WTC11 (cell line): ENCODE data around the gene LRRC40. TPM values are rescaled to one million over a fixed set of nuclear protein-coding genes. Genes with fewer than 3 reads are reported as not detected.

Source experiments
- ATAC-seq: fragments of 200-7000 bp; cut with Tn5 transposase; 2 replicates; pipeline ENCODE4 v1.10.0; 2021; ENCODE audit warnings: mild to moderate bottlenecking, moderate library complexity
- CTCF ChIA-PET: fragments of 300-600 bp; sonication (Branson Sonifier 250); formaldehyde crosslinking; loops from one replicate; lab custom pipeline; 2021; ENCODE audit warnings: antibody characterized with exemption; lab: Charles Lee
- POLR2A ChIA-PET: fragments of 350-600 bp; sonication (Branson Sonifier 250); formaldehyde crosslinking; loops from one replicate; lab custom pipeline; 2021; ENCODE audit warnings: antibody characterized with exemption; lab: Charles Lee
- DNase-seq: peaks from one replicate; pipeline ENCODE4 v3.0.0; 2021; ENCODE audit warnings: low spot score
- H3K27ac Mint-ChIP-seq: 2 replicates; pipeline ENCODE4 v1.8.0; 2021; ENCODE audit warnings: mixed read lengths
- H3K27me3 Mint-ChIP-seq: 2 replicates; pipeline ENCODE4 v1.8.0; 2021; ENCODE audit warnings: low read depth, mild to moderate bottlenecking, moderate library complexity, mixed read lengths
- H3K36me3 Mint-ChIP-seq: 2 replicates; pipeline ENCODE4 v1.8.0; 2021; ENCODE audit warnings: mixed read lengths
- H3K4me1 Mint-ChIP-seq: 2 replicates; pipeline ENCODE4 v1.8.0; 2022; ENCODE audit warnings: mixed read lengths
- H3K4me3 Mint-ChIP-seq: 2 replicates; pipeline ENCODE4 v1.8.0; 2021; ENCODE audit warnings: mild to moderate bottlenecking, moderate library complexity, mixed read lengths
- H3K9me3 Mint-ChIP-seq: 2 replicates; pipeline ENCODE4 v1.8.0; 2021; ENCODE audit warnings: mixed read lengths
- CBFB ChIP-seq: sonication (generic); formaldehyde crosslinking; IDR thresholded peaks from 2 replicates; pipeline ENCODE4 v1.8.1; 2022; ENCODE audit warnings: mild to moderate bottlenecking, low read depth, missing genetic modification reagents
- FOXJ3 ChIP-seq: sonication (generic); formaldehyde crosslinking; IDR thresholded peaks from 2 replicates; pipeline ENCODE4 v1.9.0; 2021; ENCODE audit warnings: missing genetic modification reagents, mild to moderate bottlenecking, borderline replicate concordance
- FOXP1 ChIP-seq: sonication (generic); formaldehyde crosslinking; IDR thresholded peaks from 2 replicates; pipeline ENCODE4 v1.8.0; 2022; ENCODE audit warnings: missing genetic modification reagents, mild to moderate bottlenecking, moderate library complexity, borderline replicate concordance
- IRF2 ChIP-seq: sonication (generic); formaldehyde crosslinking; IDR thresholded peaks from 2 replicates; pipeline ENCODE4 v1.8.0; 2022; ENCODE audit warnings: low read depth, missing genetic modification reagents, borderline replicate concordance
- MXD4 ChIP-seq: fragments of 250-450 bp; sonication (Bioruptor Pico); IDR thresholded peaks from 2 replicates; pipeline ENCODE4 v1.8.0; 2021; ENCODE audit warnings: mild to moderate bottlenecking, moderate library complexity, borderline replicate concordance
- MYBL2 ChIP-seq: sonication (generic); formaldehyde crosslinking; IDR thresholded peaks from 2 replicates; pipeline ENCODE4 v1.8.1; 2023; ENCODE audit warnings: mild to moderate bottlenecking, moderate library complexity, missing genetic modification reagents
- PRRX2 ChIP-seq: fragments of 250-450 bp; sonication (Bioruptor Pico); IDR thresholded peaks from 2 replicates; pipeline ENCODE4 v1.8.0; 2021; ENCODE audit warnings: mild to moderate bottlenecking
- RORB ChIP-seq: fragments of 250-450 bp; sonication (Bioruptor Pico); IDR thresholded peaks from 2 replicates; pipeline ENCODE4 v1.9.0; 2021; ENCODE audit warnings: mild to moderate bottlenecking
- SMAD3 ChIP-seq: sonication (generic); formaldehyde crosslinking; IDR thresholded peaks from 2 replicates; pipeline ENCODE4 v1.8.0; 2022; ENCODE audit warnings: missing genetic modification reagents, mild to moderate bottlenecking, borderline replicate concordance
- TEAD4 ChIP-seq: sonication (generic); formaldehyde crosslinking; IDR thresholded peaks from 2 replicates; pipeline ENCODE4 v1.8.0; 2022; ENCODE audit warnings: mild to moderate bottlenecking, missing genetic modification reagents
- ZBTB21 ChIP-seq: sonication (generic); formaldehyde crosslinking; IDR thresholded peaks from 2 replicates; pipeline ENCODE4 v1.8.1; 2023; ENCODE audit warnings: mild to moderate bottlenecking, missing genetic modification reagents, borderline replicate concordance
- ZNF219 ChIP-seq: sonication (generic); formaldehyde crosslinking; IDR thresholded peaks from 2 replicates; pipeline ENCODE4 v1.8.0; 2023; ENCODE audit warnings: missing genetic modification reagents, mild to moderate bottlenecking, borderline replicate concordance
- ZNF423 ChIP-seq: fragments of 250-450 bp; sonication (Bioruptor Pico); IDR thresholded peaks from 2 replicates; pipeline ENCODE4 v2.1.2; 2022; ENCODE audit warnings: mild to moderate bottlenecking, moderate library complexity
- total RNA-seq: library from RNA; stranded (reverse); gene quantifications from 3 replicates; pipeline ENCODE4 v1.2.3, GENCODE V29; 2021
- TF ChIP-seq, protein P1 (sequence below): sonication (generic); formaldehyde crosslinking; IDR thresholded peaks from 2 replicates; pipeline ENCODE4 v1.8.1; 2023; ENCODE audit warnings: mild to moderate bottlenecking, missing genetic modification reagents
- TF ChIP-seq, protein P2 (sequence below): fragments of 200-600 bp; IDR thresholded peaks from 2 replicates; pipeline ENCODE4 v1.8.0; 2022; ENCODE audit warnings: antibody characterized with exemption
- TF ChIP-seq, protein P3 (sequence below): sonication (generic); formaldehyde crosslinking; conservative IDR thresholded peaks from 2 replicates; pipeline ENCODE4 v1.8.1; 2023; ENCODE audit warnings: mild to moderate bottlenecking, low read depth, missing genetic modification reagents, moderate library complexity
- TF ChIP-seq, protein P4 (sequence below): sonication (generic); formaldehyde crosslinking; IDR thresholded peaks from 2 replicates; pipeline ENCODE4 v1.8.1; 2023; ENCODE audit warnings: mild to moderate bottlenecking, missing genetic modification reagents
- TF ChIP-seq, protein P5 (sequence below): sonication (generic); formaldehyde crosslinking; IDR thresholded peaks from 2 replicates; pipeline ENCODE4 v1.8.1; 2023; ENCODE audit warnings: mild to moderate bottlenecking, missing genetic modification reagents, moderate library complexity
- TF ChIP-seq, protein P6 (sequence below): sonication (generic); formaldehyde crosslinking; IDR thresholded peaks from 2 replicates; pipeline ENCODE4 v1.8.0; 2023; ENCODE audit warnings: missing genetic modification reagents
- TF ChIP-seq, protein P7 (sequence below): sonication (generic); formaldehyde crosslinking; IDR thresholded peaks from 2 replicates; pipeline ENCODE4 v1.8.0; 2022; ENCODE audit warnings: mild to moderate bottlenecking, missing genetic modification reagents

Gene LRRC40
- total RNA-seq, 1 experiment from 2014 or later, result 26.7 TPM

DNA sequence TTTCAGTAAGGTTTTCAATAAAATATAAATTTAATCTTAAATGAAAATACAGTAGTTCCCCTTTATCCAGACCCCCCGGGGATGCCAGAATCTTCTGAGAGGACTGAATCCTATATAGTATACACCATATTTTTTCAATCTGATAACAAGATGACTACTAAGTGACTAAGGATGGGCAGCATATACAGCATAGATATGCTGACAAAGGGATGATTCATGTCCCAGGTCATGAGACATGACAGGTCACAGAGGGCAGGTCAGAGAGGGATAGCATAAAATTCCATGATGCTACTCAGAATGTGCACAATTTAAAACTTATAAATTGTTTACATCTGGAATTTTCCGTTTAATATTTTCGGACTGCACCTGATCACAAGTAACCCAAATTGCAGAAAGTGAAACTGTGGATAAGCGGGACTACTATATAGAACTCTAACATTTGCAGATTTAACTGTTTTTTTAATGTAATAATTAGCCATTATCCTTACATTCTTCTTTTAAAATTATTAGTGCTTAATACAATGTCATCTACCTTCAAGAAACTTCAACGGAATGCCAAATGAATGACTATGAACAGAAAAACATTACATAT is 48.8 kb downstream of the LRRC40 start:
- Mint-ChIP-seq H3K9me3 (0 out of 2 replicates have a peak, but pooled peaks cover 1% of the 10 kb centered on the region), H3K27me3 (no peaks in the 10 kb centered on the region), H3K36me3 (peaks cover 9% of the 10 kb centered on the region), H3K4me1 (no peaks in the 10 kb centered on the region), H3K27ac (no peak overlapping the region), H3K4me3 (no peak overlapping the region)
- ChIA-PET CTCF (no interaction called here), POLR2A (no interaction called here)
- DNase-seq (no peak), ATAC-seq (no peak)
- TF ChIP-seq, protein P1, sequence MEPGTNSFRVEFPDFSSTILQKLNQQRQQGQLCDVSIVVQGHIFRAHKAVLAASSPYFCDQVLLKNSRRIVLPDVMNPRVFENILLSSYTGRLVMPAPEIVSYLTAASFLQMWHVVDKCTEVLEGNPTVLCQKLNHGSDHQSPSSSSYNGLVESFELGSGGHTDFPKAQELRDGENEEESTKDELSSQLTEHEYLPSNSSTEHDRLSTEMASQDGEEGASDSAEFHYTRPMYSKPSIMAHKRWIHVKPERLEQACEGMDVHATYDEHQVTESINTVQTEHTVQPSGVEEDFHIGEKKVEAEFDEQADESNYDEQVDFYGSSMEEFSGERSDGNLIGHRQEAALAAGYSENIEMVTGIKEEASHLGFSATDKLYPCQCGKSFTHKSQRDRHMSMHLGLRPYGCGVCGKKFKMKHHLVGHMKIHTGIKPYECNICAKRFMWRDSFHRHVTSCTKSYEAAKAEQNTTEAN, result no peak
- no peak for TF ChIP-seq MXD4 (CRISPR knock-in tag)
- TF ChIP-seq, protein P2, sequence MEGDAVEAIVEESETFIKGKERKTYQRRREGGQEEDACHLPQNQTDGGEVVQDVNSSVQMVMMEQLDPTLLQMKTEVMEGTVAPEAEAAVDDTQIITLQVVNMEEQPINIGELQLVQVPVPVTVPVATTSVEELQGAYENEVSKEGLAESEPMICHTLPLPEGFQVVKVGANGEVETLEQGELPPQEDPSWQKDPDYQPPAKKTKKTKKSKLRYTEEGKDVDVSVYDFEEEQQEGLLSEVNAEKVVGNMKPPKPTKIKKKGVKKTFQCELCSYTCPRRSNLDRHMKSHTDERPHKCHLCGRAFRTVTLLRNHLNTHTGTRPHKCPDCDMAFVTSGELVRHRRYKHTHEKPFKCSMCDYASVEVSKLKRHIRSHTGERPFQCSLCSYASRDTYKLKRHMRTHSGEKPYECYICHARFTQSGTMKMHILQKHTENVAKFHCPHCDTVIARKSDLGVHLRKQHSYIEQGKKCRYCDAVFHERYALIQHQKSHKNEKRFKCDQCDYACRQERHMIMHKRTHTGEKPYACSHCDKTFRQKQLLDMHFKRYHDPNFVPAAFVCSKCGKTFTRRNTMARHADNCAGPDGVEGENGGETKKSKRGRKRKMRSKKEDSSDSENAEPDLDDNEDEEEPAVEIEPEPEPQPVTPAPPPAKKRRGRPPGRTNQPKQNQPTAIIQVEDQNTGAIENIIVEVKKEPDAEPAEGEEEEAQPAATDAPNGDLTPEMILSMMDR, result no peak
- TF ChIP-seq, protein P3, sequence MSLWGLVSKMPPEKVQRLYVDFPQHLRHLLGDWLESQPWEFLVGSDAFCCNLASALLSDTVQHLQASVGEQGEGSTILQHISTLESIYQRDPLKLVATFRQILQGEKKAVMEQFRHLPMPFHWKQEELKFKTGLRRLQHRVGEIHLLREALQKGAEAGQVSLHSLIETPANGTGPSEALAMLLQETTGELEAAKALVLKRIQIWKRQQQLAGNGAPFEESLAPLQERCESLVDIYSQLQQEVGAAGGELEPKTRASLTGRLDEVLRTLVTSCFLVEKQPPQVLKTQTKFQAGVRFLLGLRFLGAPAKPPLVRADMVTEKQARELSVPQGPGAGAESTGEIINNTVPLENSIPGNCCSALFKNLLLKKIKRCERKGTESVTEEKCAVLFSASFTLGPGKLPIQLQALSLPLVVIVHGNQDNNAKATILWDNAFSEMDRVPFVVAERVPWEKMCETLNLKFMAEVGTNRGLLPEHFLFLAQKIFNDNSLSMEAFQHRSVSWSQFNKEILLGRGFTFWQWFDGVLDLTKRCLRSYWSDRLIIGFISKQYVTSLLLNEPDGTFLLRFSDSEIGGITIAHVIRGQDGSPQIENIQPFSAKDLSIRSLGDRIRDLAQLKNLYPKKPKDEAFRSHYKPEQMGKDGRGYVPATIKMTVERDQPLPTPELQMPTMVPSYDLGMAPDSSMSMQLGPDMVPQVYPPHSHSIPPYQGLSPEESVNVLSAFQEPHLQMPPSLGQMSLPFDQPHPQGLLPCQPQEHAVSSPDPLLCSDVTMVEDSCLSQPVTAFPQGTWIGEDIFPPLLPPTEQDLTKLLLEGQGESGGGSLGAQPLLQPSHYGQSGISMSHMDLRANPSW (CRISPR knock-in tag), result no peak
- no peak for TF ChIP-seq IRF2 (CRISPR knock-in tag)
- TF ChIP-seq CBFB (CRISPR knock-in tag), result no peak
- TF ChIP-seq, protein P4, sequence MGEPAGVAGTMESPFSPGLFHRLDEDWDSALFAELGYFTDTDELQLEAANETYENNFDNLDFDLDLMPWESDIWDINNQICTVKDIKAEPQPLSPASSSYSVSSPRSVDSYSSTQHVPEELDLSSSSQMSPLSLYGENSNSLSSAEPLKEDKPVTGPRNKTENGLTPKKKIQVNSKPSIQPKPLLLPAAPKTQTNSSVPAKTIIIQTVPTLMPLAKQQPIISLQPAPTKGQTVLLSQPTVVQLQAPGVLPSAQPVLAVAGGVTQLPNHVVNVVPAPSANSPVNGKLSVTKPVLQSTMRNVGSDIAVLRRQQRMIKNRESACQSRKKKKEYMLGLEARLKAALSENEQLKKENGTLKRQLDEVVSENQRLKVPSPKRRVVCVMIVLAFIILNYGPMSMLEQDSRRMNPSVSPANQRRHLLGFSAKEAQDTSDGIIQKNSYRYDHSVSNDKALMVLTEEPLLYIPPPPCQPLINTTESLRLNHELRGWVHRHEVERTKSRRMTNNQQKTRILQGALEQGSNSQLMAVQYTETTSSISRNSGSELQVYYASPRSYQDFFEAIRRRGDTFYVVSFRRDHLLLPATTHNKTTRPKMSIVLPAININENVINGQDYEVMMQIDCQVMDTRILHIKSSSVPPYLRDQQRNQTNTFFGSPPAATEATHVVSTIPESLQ, result no peak
- TF ChIP-seq, protein P5, sequence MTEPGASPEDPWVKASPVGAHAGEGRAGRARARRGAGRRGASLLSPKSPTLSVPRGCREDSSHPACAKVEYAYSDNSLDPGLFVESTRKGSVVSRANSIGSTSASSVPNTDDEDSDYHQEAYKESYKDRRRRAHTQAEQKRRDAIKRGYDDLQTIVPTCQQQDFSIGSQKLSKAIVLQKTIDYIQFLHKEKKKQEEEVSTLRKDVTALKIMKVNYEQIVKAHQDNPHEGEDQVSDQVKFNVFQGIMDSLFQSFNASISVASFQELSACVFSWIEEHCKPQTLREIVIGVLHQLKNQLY (CRISPR knock-in tag), result no peak
- TF ChIP-seq, protein P6, sequence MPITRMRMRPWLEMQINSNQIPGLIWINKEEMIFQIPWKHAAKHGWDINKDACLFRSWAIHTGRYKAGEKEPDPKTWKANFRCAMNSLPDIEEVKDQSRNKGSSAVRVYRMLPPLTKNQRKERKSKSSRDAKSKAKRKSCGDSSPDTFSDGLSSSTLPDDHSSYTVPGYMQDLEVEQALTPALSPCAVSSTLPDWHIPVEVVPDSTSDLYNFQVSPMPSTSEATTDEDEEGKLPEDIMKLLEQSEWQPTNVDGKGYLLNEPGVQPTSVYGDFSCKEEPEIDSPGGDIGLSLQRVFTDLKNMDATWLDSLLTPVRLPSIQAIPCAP (CRISPR knock-in tag), result no peak
- no peak for TF ChIP-seq ZNF219 (CRISPR knock-in tag)
- no peak for TF ChIP-seq FOXP1 (CRISPR knock-in tag)
- no peak for TF ChIP-seq ZNF423
- TF ChIP-seq RORB (CRISPR knock-in tag), result no peak
- no peak for TF ChIP-seq PRRX2 (CRISPR knock-in tag)
- no peak for TF ChIP-seq FOXJ3 (CRISPR knock-in tag)

DNA sequence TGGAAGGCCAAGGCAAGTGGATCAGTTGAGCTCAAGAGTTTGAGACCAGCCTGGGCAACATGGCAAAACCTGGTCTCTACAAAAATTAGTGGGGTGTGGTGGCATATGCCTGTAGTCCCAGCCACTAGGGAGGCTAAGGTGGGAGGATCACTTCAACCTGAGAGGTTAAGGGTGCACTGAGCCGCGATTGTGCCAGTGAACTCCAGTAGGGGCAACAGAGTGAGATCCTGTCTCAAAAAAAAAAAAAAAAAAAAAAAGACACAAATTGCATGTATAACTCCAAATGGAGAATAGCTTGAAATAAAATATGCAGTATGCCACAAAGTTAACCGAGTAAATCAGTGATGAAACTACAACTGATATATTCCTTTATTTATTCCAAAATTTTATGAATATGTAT is 51.6 kb downstream of the LRRC40 start:
- Mint-ChIP-seq H3K9me3 (no peaks in the 10 kb centered on the region), H3K36me3 (0 out of 2 replicates have a peak, but pooled peaks cover 2% of the 10 kb centered on the region), H3K4me1 (no peaks in the 10 kb centered on the region), H3K27me3 (no peaks in the 10 kb centered on the region), H3K27ac (no peak overlapping the region), H3K4me3 (no peak overlapping the region)
- ChIA-PET POLR2A (no interaction called here), CTCF (interaction anchor here (0.6 to 0.7 kb wide), 2 partner anchors 48 to 61 kb away, joined by 3 to 4 read pairs; no protein-coding TSS in a partner anchor)
- DNase-seq (no peak), ATAC-seq (no peak)
- TF ChIP-seq, protein P7, sequence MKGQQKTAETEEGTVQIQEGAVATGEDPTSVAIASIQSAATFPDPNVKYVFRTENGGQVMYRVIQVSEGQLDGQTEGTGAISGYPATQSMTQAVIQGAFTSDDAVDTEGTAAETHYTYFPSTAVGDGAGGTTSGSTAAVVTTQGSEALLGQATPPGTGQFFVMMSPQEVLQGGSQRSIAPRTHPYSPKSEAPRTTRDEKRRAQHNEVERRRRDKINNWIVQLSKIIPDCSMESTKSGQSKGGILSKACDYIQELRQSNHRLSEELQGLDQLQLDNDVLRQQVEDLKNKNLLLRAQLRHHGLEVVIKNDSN (CRISPR knock-in tag), result no peak
- no peak for TF ChIP-seq MYBL2
- TF ChIP-seq SMAD3, result no peak
- TF ChIP-seq TEAD4, result no peak
- no peak for TF ChIP-seq ZBTB21 (CRISPR knock-in tag)
- TF ChIP-seq, protein P1, result no peak
